Progenitor cell of endocrine pancreas (in vitro differentiated cells): Measurements from ENCODE around the gene TENT4A. TPM values are rescaled to one million over a fixed set of nuclear protein-coding genes. Genes with fewer than 3 reads are reported as not detected.

Source experiments
- DNase-seq: peaks from one replicate; pipeline ENCODE4 v3.0.0; 2021; ENCODE audit warnings: low spot score; ENCODE audit not compliant: unreplicated experiment
- H3K27ac Mint-ChIP-seq: 2 replicates; pipeline ENCODE4 v1.8.0; 2021; ENCODE audit warnings: mild to moderate bottlenecking, moderate library complexity, mixed read lengths
- H3K27me3 Mint-ChIP-seq: 2 replicates; pipeline ENCODE4 v1.8.0; 2021; ENCODE audit warnings: mixed read lengths
- H3K36me3 Mint-ChIP-seq: 2 replicates; pipeline ENCODE4 v1.8.0; 2022; ENCODE audit warnings: mixed read lengths; ENCODE audit not compliant: insufficient read depth
- H3K4me1 Mint-ChIP-seq: 2 replicates; pipeline ENCODE4 v1.8.0; 2021; ENCODE audit warnings: low read depth, mixed read lengths
- H3K4me3 Mint-ChIP-seq: 2 replicates; pipeline ENCODE4 v1.8.0; 2021; ENCODE audit warnings: low read depth, mild to moderate bottlenecking, moderate library complexity, mixed read lengths
- H3K9me3 Mint-ChIP-seq: 2 replicates; pipeline ENCODE4 v1.8.0; 2021; ENCODE audit warnings: low read depth, mixed read lengths
- total RNA-seq: library from RNA; stranded (reverse); gene quantifications from 2 replicates; pipeline ENCODE4 v1.2.1, GENCODE V29; 2021
- TF ChIP-seq, protein P1 (sequence below): fragments of 200-600 bp; sonication (generic); IDR thresholded peaks from one replicate; pipeline ENCODE4 v1.5.0; 2021; ENCODE audit warnings: antibody characterized with exemption, mild to moderate bottlenecking; ENCODE audit not compliant: unreplicated experiment

Gene TENT4A
- total RNA-seq, 1 donor from 2014 or later = 30.0 TPM

- Mint-ChIP-seq H3K27me3 (no peaks in the 10 kb centered on the region), H3K4me3 (no peak overlapping the region), H3K4me1 (no peaks in the 10 kb centered on the region), H3K9me3 (no peaks in the 10 kb centered on the region), H3K27ac (no peak overlapping the region), H3K36me3 (peaks cover 38% of the 10 kb centered on the region)
- no peak for DNase-seq
- TF ChIP-seq, protein P1, sequence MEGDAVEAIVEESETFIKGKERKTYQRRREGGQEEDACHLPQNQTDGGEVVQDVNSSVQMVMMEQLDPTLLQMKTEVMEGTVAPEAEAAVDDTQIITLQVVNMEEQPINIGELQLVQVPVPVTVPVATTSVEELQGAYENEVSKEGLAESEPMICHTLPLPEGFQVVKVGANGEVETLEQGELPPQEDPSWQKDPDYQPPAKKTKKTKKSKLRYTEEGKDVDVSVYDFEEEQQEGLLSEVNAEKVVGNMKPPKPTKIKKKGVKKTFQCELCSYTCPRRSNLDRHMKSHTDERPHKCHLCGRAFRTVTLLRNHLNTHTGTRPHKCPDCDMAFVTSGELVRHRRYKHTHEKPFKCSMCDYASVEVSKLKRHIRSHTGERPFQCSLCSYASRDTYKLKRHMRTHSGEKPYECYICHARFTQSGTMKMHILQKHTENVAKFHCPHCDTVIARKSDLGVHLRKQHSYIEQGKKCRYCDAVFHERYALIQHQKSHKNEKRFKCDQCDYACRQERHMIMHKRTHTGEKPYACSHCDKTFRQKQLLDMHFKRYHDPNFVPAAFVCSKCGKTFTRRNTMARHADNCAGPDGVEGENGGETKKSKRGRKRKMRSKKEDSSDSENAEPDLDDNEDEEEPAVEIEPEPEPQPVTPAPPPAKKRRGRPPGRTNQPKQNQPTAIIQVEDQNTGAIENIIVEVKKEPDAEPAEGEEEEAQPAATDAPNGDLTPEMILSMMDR = no peak
Observed at GRCh38 chr5:6750951-6751685, 37.9 kb downstream of the TENT4A start.

DNA sequence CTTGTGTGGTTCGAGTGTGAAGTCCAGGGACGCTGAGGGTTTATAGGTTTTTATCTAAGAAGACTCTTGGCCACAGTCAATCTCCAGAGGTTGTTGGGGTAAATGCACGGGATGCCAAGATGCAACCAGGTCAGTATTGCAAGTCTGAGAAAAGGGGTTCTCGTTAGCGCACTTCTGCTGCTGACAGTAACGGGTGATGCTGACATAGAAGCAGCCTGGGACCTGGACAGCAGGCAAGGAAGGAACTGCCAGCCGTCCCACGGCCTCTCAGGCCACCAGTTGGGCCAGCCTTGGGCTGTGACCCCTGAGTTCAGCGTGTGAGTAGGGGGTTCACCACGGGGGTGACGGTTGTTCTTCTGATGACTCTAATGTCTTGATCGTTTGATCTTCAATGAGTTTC, 39.0 kb downstream of the TENT4A start:
- H3K36me3 Mint-ChIP-seq = peaks cover 40% of the 10 kb centered on the region
- no peaks in the 10 kb centered on the region for H3K27me3 Mint-ChIP-seq
- no peaks in the 10 kb centered on the region for H3K4me1 Mint-ChIP-seq

GRCh38 chr5:6752782-6753181, 39.5 kb downstream of the TENT4A start:
- H3K9me3 Mint-ChIP-seq = no peaks in the 10 kb centered on the region
- peaks cover 38% of the 10 kb centered on the region for H3K36me3 Mint-ChIP-seq
- no peak for DNase-seq
- no peaks in the 10 kb centered on the region for H3K4me1 Mint-ChIP-seq
- no peak overlapping the region for H3K27ac Mint-ChIP-seq
- TF ChIP-seq, protein P1 = no peak
- H3K4me3 Mint-ChIP-seq = no peak overlapping the region
- no peaks in the 10 kb centered on the region for H3K27me3 Mint-ChIP-seq

More for the DNA sequence above, 39.0 kb downstream of the TENT4A start:
- H3K4me3 Mint-ChIP-seq = no peak overlapping the region
- TF ChIP-seq, protein P1 = no peak
- no peaks in the 10 kb centered on the region for H3K9me3 Mint-ChIP-seq
- DNase-seq = no peak
- no peak overlapping the region for H3K27ac Mint-ChIP-seq

- no peak overlapping the region for H3K27ac Mint-ChIP-seq
- H3K27me3 Mint-ChIP-seq = no peaks in the 10 kb centered on the region
- TF ChIP-seq, protein P1 = no peak
- H3K9me3 Mint-ChIP-seq = no peaks in the 10 kb centered on the region
- no peak overlapping the region for H3K4me3 Mint-ChIP-seq
- no peak for DNase-seq
- H3K36me3 Mint-ChIP-seq = peaks cover 37% of the 10 kb centered on the region
- no peaks in the 10 kb centered on the region for H3K4me1 Mint-ChIP-seq
Observed at GRCh38 chr5:6753851-6754250, 40.6 kb downstream of the TENT4A start.

DNA sequence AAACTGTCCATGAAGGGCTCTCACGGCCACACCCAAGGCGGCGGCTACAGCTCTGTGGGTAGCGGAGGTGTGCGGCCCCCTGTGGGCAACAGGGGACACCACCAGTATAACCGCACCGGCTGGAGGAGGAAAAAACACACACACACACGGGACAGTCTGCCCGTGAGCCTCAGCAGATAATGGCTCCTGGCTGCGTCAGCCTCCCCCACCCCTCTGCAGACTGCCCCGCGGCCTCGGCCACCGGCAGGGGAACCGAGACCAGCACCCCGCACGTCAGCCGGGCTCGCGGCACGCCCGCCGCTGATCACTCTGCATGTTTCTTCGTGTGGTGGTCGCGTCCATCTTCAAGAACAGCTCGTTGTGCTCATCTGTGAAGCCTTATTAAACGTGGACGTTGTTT, 41.5 kb downstream of the TENT4A start:
- no peaks in the 10 kb centered on the region for H3K27me3 Mint-ChIP-seq
- H3K36me3 Mint-ChIP-seq = peaks cover 35% of the 10 kb centered on the region
- no peaks in the 10 kb centered on the region for H3K9me3 Mint-ChIP-seq
- no peak overlapping the region for H3K4me3 Mint-ChIP-seq
- DNase-seq = no peak
- H3K4me1 Mint-ChIP-seq = no peaks in the 10 kb centered on the region
- H3K27ac Mint-ChIP-seq = no peak overlapping the region
- TF ChIP-seq, protein P1 = no peak
